ENCODE data around the gene IFT80. TPM values are rescaled to one million over a fixed set of nuclear protein-coding genes. Genes with fewer than 3 reads are reported as not detected.

Gene IFT80
- total and polyA plus RNA-seq, 2 experiments from 2014 or later, result 14.1 to 33.0 TPM

DNA sequence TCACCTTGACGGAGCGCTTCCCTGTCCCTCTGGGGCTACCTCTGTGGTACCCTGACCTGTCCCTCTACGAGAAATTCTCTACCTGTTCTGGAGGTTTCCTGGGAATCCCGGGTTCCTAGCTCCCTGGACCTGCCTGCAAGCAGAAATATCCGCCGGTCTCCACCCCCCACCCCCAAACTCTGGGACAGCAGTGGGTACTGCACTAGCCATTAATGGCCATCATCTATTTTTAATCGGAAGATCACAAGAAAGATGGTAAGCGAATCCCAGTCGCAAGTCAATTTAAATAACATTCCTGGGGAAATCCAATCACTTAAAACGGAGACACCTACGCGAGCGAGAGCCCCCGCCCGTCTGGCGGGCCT is 174.2 kb downstream of the IFT80 start (continued):
- TF ChIP-seq EZH2 (IDR thresholded peaks at IDR 0.05; ENCODE audit: low read depth, unreplicated experiment) (no peak), EZH2phosphoT487 (IDR thresholded peaks at IDR 0.05; ENCODE audit: unreplicated experiment) (no peak), STAT1 (IDR thresholded peaks at IDR 0.05; ENCODE audit: unreplicated experiment) (no peak), CREB1 (CRISPR knock-in tag; IDR thresholded peaks at IDR 0.05; ENCODE audit: low read depth) (no peak), JUNB (IDR thresholded peaks at IDR 0.05; ENCODE audit: unreplicated experiment) (no peak)
- TF ChIP-seq, protein P1, sequence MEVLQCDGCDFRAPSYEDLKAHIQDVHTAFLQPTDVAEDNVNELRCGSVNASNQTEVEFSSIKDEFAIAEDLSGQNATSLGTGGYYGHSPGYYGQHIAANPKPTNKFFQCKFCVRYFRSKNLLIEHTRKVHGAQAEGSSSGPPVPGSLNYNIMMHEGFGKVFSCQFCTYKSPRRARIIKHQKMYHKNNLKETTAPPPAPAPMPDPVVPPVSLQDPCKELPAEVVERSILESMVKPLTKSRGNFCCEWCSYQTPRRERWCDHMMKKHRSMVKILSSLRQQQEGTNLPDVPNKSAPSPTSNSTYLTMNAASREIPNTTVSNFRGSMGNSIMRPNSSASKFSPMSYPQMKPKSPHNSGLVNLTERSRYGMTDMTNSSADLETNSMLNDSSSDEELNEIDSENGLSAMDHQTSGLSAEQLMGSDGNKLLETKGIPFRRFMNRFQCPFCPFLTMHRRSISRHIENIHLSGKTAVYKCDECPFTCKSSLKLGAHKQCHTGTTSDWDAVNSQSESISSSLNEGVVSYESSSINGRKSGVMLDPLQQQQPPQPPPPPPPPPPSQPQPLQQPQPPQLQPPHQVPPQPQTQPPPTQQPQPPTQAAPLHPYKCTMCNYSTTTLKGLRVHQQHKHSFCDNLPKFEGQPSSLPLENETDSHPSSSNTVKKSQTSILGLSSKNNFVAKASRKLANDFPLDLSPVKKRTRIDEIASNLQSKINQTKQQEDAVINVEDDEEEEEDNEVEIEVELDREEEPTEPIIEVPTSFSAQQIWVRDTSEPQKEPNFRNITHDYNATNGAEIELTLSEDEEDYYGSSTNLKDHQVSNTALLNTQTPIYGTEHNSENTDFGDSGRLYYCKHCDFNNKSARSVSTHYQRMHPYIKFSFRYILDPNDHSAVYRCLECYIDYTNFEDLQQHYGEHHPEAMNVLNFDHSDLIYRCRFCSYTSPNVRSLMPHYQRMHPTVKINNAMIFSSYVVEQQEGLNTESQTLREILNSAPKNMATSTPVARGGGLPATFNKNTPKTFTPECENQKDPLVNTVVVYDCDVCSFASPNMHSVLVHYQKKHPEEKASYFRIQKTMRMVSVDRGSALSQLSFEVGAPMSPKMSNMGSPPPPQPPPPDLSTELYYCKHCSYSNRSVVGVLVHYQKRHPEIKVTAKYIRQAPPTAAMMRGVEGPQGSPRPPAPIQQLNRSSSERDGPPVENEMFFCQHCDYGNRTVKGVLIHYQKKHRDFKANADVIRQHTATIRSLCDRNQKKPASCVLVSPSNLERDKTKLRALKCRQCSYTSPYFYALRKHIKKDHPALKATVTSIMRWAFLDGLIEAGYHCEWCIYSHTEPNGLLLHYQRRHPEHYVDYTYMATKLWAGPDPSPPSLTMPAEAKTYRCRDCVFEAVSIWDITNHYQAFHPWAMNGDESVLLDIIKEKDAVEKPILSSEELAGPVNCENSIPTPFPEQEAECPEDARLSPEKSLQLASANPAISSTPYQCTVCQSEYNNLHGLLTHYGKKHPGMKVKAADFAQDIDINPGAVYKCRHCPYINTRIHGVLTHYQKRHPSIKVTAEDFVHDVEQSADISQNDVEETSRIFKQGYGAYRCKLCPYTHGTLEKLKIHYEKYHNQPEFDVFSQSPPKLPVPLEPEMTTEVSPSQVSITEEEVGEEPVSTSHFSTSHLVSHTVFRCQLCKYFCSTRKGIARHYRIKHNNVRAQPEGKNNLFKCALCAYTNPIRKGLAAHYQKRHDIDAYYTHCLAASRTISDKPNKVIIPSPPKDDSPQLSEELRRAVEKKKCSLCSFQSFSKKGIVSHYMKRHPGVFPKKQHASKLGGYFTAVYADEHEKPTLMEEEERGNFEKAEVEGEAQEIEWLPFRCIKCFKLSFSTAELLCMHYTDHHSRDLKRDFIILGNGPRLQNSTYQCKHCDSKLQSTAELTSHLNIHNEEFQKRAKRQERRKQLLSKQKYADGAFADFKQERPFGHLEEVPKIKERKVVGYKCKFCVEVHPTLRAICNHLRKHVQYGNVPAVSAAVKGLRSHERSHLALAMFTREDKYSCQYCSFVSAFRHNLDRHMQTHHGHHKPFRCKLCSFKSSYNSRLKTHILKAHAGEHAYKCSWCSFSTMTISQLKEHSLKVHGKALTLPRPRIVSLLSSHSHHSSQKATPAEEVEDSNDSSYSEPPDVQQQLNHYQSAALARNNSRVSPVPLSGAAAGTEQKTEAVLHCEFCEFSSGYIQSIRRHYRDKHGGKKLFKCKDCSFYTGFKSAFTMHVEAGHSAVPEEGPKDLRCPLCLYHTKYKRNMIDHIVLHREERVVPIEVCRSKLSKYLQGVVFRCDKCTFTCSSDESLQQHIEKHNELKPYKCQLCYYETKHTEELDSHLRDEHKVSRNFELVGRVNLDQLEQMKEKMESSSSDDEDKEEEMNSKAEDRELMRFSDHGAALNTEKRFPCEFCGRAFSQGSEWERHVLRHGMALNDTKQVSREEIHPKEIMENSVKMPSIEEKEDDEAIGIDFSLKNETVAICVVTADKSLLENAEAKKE (CRISPR knock-in tag; IDR thresholded peaks at IDR 0.05), result no peak

DNA sequence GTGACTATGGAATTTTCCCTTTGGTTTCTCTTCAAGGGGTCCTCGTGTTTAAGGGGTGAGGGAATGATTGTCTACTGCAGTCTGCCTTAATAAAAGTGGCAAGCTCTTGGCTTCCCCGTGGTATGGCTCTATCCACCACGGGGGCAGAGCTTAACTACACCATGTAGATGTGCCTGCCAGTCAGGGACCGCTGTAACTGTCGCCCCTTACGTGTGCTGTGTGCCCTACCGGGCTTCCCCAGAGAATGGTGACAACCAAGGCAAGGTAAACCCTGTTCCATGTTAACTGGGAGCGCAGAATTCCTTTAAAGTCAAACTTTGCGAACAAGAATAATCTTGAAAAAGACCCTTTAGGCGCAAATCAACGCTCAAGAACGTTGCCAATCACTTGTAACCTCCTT is 174.8 kb downstream of the IFT80 start:
- H3K36me3 ChIP-seq (ENCODE audit: insufficient read depth), result no peaks in the 10 kb centered on the region
- peak; percentile 33 for DNase-seq (ENCODE audit: low spot score)
- H3K27ac ChIP-seq (ENCODE audit: low read depth), result no peak overlapping the region

More for the DNA sequence above, 174.8 kb downstream of the IFT80 start:
- no peak overlapping the region for H3K27ac Mint-ChIP-seq
- peaks cover 36% of the 10 kb centered on the region for H3K27me3 Mint-ChIP-seq (ENCODE audit: insufficient read depth, low read depth, poor library complexity)
- H3K79me2 ChIP-seq (replicated peaks; ENCODE audit: insufficient read depth), result no peaks in the 10 kb centered on the region
- ATAC-seq, result peak; percentile 20
- no peaks in the 10 kb centered on the region for H3K9me3 Mint-ChIP-seq
- H2AFZ ChIP-seq, result peak overlapping the region; percentile 98
- no peaks in the 10 kb centered on the region for H4K20me1 ChIP-seq (replicated peaks; ENCODE audit: insufficient read depth)
- H3K27me3 ChIP-seq (ENCODE audit: insufficient read depth), result peaks cover 69% of the 10 kb centered on the region
- peaks cover 5% of the 10 kb centered on the region; the same call in 1 of the 2 replicates for H3K4me1 ChIP-seq (ENCODE audit: insufficient read depth)
- H3K9me2 ChIP-seq (ENCODE audit: insufficient read depth), result no peaks in the 10 kb centered on the region
- peak overlapping the region; percentile 91 for H3K4me2 ChIP-seq
- H3F3A ChIP-seq (replicated peaks; ENCODE audit: low read depth), result 0 out of 2 replicates have a peak, but pooled peaks cover 3% of the 10 kb centered on the region
- H3K36me3 Mint-ChIP-seq (ENCODE audit: low read depth), result no peaks in the 10 kb centered on the region; the same call in 2 of the 3 replicates
- H3K4me1 Mint-ChIP-seq, result peaks cover 6% of the 10 kb centered on the region; the same call in 2 of the 3 replicates
- peak overlapping the region; percentile 74 for H3K4me3 ChIP-seq
- TF ChIP-seq ETS1 (IDR thresholded peaks at IDR 0.05) (no peak), EZH2 (IDR thresholded peaks at IDR 0.05; ENCODE audit: low read depth, unreplicated experiment) (peak; percentile 56), POLR2AphosphoS5 (IDR thresholded peaks at IDR 0.05; ENCODE audit: low read depth) (no peak), STAT1 (IDR thresholded peaks at IDR 0.05; ENCODE audit: unreplicated experiment) (no peak), JUNB (IDR thresholded peaks at IDR 0.05; ENCODE audit: unreplicated experiment) (no peak), EZH2phosphoT487 (IDR thresholded peaks at IDR 0.05; ENCODE audit: unreplicated experiment) (no peak)
- TF ChIP-seq, protein P1 (CRISPR knock-in tag; IDR thresholded peaks at IDR 0.05), result no peak
- H3K4me3 Mint-ChIP-seq, result peak overlapping the region; percentile 83

Measured in GM23338 (cell line).